ENCODE measurements around the gene PYDC1.
"Not testable (repeated sequence)": the region's sequence is repeated elsewhere in the genome, so short reads cannot be mapped to it uniquely, and the experiment has no call there.

The PYDC1 gene

GRCh38 chr16:31216422-31217135, at the start of gene PYDC1:
TSS of gene PYDC1 (minus strand) at chr16:31217135. CDS start at chr16:31217028, 107 bp downstream.
- peak in 3 of 58 donors; percentile 4 to 45 (median 6) for DNase-seq

- no peak for DNase-seq
Measured at GRCh38 chr16:31265329-31266245, 48.7 kb upstream of the PYDC1 start.

GRCh38 chr16:31262084-31262483, 45.1 kb upstream of the PYDC1 start:
- no peak for DNase-seq

GRCh38 chr16:31260136-31260931, 43.4 kb upstream of the PYDC1 start:
- DNase-seq, result no peak

GRCh38 chr16:31258366-31258765, 41.4 kb upstream of the PYDC1 start:
- DNase-seq, result no peak

GRCh38 chr16:31256466-31256865, 39.5 kb upstream of the PYDC1 start:
- DNase-seq, result no peak

GRCh38 chr16:31253642-31254045, 36.7 kb upstream of the PYDC1 start:
- DNase-seq, result peak in 5 of 58 donors; percentile 0 to 10 (median 4)

- DNase-seq, result no peak
Measured at GRCh38 chr16:31251435-31251834, 34.5 kb upstream of the PYDC1 start.

GRCh38 chr16:31250782-31251384, 33.9 kb upstream of the PYDC1 start:
- DNase-seq, result no peak

GRCh38 chr16:31248344-31248743, 31.4 kb upstream of the PYDC1 start:
- no peak for DNase-seq

GRCh38 chr16:31246296-31246695, 29.4 kb upstream of the PYDC1 start:
- no peak for DNase-seq

GRCh38 chr16:31245598-31245997, 28.7 kb upstream of the PYDC1 start:
- DNase-seq, result not testable (repeated sequence)

- peak in 1 of 58 donors; percentile 33 for DNase-seq
Measured at GRCh38 chr16:31243734-31244670, 27.1 kb upstream of the PYDC1 start.

GRCh38 chr16:31242206-31242605, 25.3 kb upstream of the PYDC1 start:
- no peak for DNase-seq

- DNase-seq, result no peak
Measured at GRCh38 chr16:31238041-31238440, 21.1 kb upstream of the PYDC1 start.

GRCh38 chr16:31229501-31229900, 12.6 kb upstream of the PYDC1 start:
- no peak for DNase-seq

- DNase-seq, result no peak
Measured at GRCh38 chr16:31228206-31228605, 11.3 kb upstream of the PYDC1 start.

GRCh38 chr16:31225193-31225592, 8.3 kb upstream of the PYDC1 start:
- DNase-seq, result no peak

- no peak for DNase-seq
Measured at GRCh38 chr16:31224092-31224955, 7.4 kb upstream of the PYDC1 start.
